ENCODE results near the gene ATP13A3.

Gene ATP13A3

DNA sequence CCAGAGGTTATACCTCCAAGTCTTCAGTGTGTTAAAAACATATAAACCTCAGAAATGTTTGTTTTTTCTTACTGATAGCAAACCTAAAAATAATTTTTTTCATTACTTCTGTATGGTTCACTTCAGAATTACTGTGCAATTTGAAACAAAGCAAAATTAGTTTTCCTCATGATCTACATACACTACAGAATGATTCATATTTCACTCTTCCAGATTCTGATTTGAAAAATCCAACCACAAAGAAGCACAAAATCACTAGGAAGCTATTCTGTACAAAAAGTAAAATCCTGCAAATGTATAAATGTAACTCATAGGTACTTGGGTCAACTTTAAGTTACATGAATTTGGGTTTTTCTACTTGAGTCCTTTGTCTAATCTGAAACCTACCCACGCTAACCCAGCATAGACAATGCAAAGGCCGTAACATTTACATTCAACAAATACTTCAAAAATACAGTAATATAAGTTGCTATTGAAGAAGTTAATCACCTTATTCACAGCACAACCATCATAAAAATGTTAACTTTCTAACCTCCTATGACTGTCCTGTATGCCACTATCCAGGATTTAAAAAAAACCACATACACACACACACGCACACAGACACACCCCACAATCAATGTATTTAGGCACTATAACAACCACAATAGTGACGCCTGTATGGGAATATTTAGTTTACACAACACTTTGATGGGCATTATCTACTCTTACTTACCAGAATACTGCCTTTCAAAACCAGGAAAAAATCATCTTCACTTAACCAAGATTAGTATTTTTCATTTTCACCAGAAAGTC lies 11.5 kb downstream of the ATP13A3 start:
- no peak for DNase-seq

DNA sequence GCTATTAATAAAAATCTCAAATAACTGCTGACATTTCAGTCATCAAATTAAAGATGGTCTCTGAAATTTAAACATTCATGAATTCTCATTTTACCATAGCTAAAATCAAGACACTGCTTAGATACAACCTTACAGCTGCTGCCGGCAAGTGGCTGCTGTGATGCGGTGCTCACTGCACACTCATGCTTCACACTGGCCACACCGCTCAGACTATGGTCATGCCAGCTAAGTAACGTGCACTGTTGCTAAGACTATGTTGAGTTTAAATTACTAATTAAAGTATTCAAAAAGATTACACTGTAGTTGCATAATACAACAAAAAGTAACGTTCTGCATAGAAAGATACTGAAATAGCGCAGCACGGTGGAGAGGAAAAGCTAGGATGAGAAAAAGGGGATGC lies 12.1 kb downstream of the ATP13A3 start:
- no peak for DNase-seq

DNA sequence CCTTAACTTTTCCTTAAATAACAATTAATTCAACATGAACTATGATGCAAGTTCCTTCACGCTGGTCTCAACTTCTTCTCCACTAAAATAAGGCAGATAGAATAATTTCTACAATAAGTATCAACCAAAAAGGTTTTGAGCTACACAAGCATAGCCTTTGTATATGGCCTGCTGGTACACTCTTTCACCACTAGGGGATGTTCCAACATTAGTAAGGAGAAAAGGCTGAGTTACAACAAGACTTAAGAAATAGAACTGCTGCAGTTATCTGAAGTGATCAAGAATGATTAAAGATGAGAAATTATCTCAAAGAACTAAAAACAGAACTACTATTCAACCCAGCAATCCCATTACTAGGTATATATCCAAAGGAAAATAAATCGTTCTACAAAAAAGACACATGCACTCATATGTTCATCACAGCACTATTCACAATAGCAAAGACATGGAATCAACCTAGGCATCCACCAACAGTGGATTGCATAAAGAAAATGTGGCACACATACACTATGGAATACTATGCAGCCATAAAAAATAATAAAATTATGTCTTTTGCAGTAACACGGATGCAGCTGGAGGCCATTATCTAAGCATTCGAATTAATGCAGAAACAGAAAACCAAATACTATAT lies 14.4 kb downstream of the ATP13A3 start:
- DNase-seq, result no peak

DNA sequence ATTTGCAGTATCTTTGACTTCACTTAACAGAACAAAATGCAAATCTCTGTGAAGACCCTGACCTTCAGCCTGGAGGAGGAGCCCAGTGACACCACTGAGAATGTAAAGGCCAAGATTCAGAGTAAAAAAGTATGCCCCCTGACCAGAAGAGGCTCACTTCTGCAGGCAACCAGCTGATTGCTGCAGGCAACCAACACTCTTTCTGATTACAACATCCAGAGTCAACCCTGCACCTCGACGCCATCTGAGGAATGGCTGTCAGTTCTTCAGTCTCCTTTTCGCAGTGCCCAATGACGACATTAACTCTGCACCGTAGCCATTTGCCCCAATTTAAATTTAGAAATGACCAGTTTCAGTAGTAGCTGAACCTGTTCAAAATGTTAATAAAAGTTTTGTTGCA lies 14.9 kb downstream of the ATP13A3 start:
- DNase-seq, result no peak

DNA sequence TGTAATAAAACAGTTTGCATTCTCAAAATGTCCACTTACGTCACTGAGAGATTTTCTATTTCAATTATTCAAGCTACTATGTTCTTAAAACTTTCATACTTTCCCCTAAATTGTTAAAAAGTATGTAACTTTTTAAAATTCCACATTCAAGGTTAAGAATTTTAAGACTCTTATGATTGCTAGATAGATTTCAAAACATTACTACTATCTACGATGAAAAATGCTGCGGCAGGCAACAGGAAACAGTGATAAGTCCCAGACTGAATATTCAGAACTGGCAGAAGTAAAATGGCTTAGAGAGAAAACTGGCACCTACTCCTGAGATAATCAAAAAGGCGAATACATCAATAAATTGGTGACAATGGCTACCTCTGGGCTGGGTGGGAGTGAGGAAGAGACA lies 16.2 kb downstream of the ATP13A3 start:
- no peak for DNase-seq

DNA sequence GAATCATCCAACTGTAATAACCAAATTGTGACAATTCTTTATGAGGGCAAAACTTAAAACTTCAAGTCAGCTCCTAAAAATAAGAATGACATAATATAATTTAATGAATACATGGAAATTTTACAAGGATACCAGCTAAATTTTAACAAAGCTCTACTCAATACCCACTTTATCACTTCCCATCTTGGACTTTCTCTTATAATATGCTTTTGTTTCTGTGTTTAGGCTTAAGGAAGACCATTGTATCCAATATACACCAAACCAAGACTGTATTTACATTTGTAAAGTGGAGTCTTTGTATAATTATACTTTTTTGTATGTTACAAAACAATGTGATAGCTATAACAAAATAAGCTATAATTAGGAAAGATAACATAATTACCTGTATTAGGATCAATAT lies 16.8 kb downstream of the ATP13A3 start:
- no peak for DNase-seq

DNA sequence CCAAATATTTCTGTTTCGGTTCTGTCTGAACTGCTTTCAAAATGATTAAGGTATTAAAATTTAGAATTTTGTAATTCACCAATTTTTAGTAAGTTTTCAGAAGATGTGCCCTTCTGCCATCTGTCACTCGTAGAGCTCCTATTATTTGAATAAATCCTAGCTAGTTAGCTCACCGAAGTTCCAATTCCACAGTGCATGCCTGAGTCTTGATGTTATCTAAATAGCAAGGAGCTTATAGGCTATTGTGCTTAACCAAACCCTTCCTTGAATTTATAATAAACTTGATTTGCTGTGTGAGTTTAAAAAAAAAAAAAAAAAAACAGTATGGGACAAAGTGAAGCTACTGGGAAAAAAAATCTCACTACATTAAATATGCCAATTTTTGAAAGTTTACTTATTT lies 18.7 kb downstream of the ATP13A3 start:
- no peak for DNase-seq

DNA sequence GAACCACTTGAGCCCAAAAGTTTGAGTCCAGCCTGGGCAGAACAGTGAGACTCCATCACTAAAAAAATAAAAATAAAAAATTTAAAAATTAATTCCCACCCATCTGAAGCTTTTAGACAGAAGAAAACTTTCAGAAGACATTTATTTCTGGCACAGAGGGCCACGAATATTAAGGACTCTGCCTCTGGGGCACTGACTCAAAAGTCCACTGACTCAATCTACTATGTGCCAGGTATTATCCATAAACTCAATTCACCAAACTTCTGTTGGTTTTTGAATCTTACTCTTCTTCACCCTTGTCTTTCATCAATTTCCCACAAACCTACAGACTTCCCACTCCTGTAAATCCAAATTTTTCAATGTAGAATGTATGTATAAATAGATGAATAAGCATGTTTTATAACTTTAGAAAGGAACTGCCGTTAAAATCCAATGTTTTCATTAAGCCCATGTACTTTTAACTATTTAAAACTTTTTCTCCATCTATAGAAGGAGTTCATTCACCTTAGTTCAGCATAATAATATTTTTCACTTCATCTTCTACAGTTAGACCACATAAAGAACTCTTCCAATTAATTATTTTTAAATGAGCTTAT lies 19.9 kb downstream of the ATP13A3 start:
- DNase-seq, result no peak

DNA sequence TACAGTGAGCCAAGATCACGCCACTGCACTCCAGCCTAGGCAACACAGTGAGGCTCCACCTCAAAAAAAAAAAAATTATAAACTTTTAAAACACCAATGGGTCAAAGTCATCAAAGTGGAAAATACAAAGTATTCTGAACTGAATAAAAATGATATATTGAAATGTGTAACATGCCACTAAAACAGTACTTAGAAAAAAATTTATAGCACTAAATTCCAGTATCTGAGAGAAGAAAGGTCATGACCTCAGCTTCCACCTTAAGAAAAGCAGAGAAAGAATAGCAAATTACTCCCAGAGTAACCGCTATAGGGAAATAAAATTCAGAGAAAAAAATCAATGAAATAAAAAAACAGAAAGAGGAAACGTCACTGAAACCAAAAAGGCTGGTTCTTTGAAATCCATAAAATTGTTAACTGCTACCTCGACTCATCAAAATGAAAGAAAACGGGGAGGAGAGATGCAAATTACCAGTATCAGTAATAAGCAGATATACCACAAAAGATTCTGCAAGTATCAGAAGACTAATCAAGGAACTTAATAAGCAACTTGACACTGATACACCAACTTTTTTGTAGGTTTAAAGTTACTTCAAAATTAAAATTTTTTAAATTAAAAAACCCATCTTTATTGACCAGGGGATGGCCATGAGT lies 20.8 kb downstream of the ATP13A3 start:
- DNase-seq, result no peak

DNA sequence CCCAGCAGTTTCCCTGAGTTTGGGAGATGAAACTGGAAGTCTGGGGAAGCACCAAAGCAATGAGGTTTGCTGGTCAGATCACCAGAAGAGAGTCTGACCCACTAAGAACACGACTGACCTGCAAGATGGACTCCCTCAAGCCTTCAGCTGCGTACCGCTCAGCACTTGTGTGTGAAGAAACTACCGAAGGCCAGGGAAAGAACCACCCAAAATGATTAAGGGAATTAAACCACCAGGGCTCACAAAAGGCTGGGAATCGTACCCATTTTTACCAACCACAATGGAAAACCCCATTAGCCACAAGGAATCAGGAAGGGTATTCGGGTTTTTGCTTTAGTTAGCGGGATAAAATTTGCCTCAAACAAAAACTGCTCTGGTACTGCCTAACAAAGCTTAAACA lies 21.6 kb downstream of the ATP13A3 start:
- no peak for DNase-seq

DNA sequence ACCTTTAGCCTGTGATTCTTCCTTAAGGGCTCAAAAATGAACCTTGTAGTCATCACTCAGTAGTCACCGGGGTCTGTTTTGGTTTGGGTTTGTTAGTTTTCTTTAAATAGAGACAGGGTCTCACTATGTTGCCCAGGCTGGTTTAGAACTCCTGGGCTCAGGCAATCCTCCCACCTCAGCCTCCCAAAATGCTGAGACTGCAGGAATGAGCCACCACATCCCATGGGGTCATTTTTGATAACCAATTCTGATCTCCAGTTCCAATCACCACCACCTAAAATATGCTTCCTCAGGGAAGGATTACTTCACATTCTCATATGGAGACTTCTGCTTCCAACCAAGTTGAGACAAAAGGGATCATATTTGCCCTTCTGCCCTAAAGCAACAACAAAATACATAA lies 22.1 kb downstream of the ATP13A3 start:
- no peak for DNase-seq

DNA sequence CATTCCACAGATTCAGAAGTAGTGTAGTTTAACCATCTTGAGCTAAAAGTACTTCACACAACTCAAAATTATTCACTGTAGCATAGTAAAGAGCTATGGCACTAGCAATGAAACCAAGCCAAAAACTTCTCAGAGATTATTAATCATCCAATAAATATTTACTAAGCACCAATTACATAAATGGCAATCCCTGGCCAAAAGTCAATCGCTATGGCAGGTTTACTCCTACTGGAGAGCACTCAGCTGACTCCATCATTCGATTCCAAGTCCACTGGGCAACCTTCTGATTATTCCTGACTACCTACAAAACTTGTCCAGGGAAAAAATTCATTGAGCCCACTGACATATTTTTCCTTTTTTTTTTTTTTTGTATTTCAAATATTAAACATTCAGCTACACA lies 23.9 kb downstream of the ATP13A3 start:
- DNase-seq, result no peak

DNA sequence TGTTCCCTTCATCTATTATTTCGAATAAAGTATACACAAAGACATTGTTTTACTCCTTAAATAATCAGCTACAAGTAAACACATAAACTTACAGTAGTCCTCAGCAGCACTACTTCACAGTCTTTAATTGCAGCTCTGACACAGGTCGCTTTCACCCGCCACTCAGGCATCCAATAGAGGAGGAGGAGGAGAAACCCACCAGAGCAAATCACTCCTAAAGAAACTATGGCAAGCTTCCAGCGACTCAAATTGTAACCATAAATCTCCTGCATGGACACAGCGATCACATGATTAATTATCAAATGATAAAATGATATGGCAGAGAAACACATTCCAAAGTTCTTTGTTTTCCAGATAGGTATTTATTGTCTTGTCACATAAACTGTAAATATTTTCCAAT lies 26.2 kb downstream of the ATP13A3 start:
- no peak for DNase-seq

DNA sequence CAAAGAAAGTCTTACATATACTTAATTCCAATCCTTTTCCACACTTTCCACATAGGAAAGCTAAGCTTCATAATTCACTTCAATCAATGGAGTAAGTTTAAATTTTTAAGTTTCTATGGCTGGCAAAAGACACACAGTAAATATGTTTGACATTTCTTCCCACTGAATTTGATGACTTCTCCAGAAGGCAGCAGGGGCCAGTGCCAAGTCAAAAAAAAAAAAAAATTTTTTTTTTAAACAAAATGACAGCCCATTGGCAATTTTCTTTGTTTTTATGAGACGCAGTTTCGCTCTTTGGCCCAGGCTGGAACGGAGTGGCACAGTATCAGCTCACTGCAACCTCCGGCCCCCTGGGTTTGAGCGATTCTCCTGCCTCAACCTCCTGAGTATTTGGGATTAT lies 28.7 kb downstream of the ATP13A3 start:
- no peak for DNase-seq

DNA sequence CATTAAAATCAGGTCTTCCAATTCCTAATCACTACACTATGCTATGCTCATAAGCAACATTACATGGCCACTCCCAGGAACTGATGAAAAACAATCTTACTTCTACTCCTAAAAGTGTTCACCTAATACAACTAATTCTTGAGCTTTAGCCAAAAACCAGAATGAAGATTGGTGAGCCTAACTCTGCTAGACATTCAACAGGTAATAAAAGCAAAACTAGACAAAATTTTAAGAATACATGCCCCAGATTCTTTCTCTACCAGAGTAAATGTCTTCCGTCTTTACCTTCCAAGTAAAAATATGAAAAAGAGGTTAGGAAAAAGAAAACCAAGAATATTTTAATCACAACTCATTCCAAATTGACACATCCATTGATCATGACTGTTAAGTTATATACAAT lies 31.3 kb downstream of the ATP13A3 start:
- DNase-seq, result no peak

DNA sequence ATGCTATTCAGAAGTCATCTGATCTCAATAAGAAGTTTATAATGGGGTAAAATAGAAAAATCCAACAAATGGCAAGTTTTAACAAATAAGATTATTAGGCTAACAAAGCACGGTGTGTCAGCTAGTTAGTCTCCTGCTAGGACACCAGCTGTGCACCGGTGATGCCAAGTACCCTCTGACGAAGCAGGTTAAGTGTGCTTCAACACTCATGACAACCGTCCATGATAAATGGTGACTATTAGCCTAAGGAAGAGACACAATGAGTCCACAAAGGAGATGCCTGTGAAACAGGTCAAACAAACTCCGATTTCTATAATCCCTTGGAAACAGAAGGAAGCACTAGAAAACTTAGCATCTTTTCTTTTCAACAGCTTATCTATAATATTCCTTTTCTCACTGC lies 36.5 kb downstream of the ATP13A3 start:
- DNase-seq, result no peak

DNA sequence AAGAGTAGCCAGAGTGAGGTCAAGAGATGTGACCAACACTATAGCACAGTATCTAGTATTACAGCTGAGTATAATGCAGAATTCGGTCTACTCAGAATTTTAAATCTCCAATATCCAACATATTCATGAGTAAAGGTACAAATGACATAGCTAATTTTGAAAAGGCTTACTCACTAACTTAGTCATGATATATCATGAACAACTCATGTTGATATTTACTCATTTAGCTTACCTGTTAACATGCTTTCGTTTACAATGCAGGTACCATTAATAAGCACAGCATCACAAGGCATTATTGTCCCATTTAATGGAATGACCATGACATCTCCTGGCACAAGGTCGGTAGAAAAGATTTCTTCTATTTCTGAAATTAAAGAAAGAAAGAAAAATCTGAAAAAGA lies 36.9 kb downstream of the ATP13A3 start:
- no peak for DNase-seq

DNA sequence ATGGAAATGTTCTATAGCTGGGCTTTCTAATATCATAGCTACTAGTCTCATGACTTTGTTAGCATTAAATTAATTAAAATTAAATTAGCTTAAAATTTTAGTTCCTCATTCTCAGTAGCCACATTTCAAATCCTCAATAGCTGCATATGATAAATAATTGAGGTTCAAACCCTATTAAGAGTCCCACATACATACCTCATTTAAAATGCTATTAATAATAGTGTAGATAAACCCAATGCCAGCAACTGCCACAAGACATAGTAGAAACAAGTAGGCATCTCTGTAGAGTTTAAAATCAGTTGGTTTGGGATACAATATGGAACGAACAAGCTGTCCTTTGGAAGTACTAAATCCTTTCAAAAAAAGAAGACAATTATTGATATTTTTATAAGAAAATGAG lies 39.1 kb downstream of the ATP13A3 start:
- no peak for DNase-seq

DNA sequence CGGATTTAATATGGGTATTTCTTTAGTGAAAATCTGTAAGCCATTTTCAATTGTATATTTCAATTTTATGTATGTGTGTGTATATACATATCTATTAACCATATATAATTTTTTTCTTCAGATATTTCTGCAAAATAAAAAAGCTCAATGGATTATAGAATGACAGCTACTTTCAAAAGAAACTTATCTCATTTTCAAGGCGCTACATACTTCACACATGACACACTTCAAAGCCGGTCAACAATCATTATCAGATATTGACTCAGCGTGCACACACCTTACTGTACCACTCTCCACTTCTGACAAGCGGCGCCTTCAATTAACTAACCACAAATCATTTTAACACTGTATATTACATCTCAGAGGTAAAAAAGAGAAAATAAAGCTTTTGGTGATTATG lies 39.6 kb downstream of the ATP13A3 start:
- DNase-seq, result no peak

DNA sequence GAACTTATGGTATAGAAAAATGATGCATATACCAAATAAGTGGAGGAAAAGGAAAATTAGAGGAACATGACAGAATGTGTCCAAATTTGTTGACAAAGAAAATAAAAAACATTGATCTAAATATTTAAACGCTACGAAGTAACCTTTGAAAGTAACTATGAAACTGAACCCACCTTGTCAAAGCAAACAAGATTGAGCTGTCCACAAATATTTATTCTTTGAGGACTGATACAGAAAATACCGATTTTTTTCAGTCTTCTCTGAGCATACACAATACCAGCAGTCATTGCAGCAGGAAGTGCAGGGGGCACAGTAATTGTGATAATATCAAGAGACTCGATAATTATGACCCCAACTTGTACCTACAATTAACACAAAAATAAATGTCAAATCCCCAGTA lies 40.0 kb downstream of the ATP13A3 start:
- no peak for DNase-seq

DNA sequence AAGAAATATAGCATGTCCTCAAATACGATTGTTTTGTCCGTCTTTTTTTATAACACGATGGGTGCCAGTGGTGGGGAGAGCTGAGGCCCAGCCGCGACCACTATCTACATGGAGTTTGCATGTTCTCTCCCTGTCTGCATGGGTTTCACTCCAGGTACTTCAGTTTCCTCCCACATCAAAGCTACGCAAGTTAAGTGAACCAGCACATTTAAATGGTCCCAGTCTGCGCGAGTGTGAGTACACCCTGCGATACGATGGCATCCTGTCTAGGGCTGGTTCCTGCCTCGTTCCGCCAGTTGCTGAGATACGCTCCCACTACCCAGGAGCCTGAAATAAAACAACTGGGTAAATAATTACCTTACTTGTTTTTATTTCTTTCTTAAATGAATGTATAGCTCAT lies 40.6 kb downstream of the ATP13A3 start:
- no peak for DNase-seq

DNA sequence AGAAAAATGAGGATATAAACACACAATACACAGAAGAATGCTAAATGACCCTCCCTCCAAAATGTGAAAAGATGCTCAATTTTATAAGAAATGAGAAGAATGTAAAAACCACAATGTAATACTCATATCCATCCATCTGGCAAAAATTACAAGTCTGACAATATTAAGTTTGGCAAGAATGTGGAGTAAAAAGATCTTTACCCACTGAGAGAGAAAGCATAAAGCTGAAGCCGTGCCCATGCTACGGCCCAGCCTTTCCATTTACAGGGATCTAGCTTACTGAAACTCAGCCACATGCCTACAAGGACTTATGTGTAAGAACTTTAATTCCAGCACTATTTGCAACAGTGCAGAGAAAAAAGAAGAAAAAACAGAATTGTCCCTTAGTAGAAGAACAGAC lies 42.9 kb downstream of the ATP13A3 start:
- DNase-seq, result no peak

DNA sequence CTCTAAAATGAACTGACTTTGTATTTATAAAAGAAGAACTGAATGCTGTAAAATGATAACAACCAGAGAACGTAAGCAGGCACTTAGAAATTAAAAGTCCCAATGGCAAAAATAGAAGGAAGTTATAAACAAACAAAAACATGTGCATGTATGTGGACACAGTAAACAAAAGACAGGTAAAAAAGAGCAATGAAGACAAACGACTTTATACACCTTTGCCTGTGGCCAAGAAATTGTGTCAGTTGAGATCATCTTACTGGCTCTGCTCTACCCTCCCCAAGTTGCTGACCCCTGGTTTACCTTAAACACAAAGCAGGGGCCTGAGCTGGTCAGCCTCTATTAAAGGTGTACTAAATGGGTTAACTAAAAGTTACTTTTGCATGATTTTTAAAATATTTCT lies 46.0 kb downstream of the ATP13A3 start:
- no peak for DNase-seq
